Liver (tissue), 9 donors: ENCODE data around the gene CTNNA2. TPM values are rescaled to one million over a fixed set of nuclear protein-coding genes. Genes with fewer than 3 reads are reported as not detected.

ENCODE experiments used
- DNase-seq: peaks from one replicate; pipeline ENCODE4 v3.0.0-alpha.2; 2017; ENCODE audit warnings: low spot score
- H3K27ac ChIP-seq, 2 donors: one replicate each; pipeline ENCODE4 v1.7.0; 2013; ENCODE audit warnings: inconsistent platforms in 2 of 2, low read length in 2 of 2, control low read depth in 1 of 2, low read depth in 1 of 2, mild to moderate bottlenecking in 1 of 2
- H3K27me3 ChIP-seq, 4 donors: one replicate each; pipeline versions ENCODE4 v1.6.1 to v1.7.0; 2013; ENCODE audit warnings: low read length in 3 of 4, inconsistent platforms in 1 of 4, mild to moderate bottlenecking in 1 of 4, moderate library complexity in 1 of 4; ENCODE audit not compliant: control insufficient read depth in 4 of 4, insufficient read depth in 4 of 4
- H3K36me3 ChIP-seq, 4 donors: one replicate each; pipeline versions ENCODE4 v1.6.1 to v1.7.0; 2013; ENCODE audit warnings: low read length in 3 of 4, mild to moderate bottlenecking in 3 of 4, low read depth in 1 of 4, moderate library complexity in 1 of 4; ENCODE audit not compliant: control insufficient read depth in 4 of 4, insufficient read depth in 3 of 4
- H3K4me1 ChIP-seq, 4 donors: one replicate each; pipeline versions ENCODE4 v1.6.1 to v1.7.0; 2013; ENCODE audit warnings: low read length in 3 of 4, mild to moderate bottlenecking in 3 of 4, moderate library complexity in 1 of 4; ENCODE audit not compliant: control insufficient read depth in 4 of 4, insufficient read depth in 4 of 4
- H3K4me3 ChIP-seq, 3 donors: one replicate each; pipeline versions ENCODE4 v1.6.1 to v1.7.0; 2013; ENCODE audit warnings: low read length in 3 of 3, control low read depth in 1 of 3, low read depth in 1 of 3, mild to moderate bottlenecking in 1 of 3
- H3K9ac ChIP-seq, 2 donors: one replicate each; pipeline ENCODE4 v1.7.0; 2013; ENCODE audit warnings: low read length in 2 of 2, mild to moderate bottlenecking in 2 of 2, moderate library complexity in 2 of 2, control low read depth in 1 of 2, low read depth in 1 of 2
- H3K9me3 ChIP-seq, 4 donors: one replicate each; pipeline versions ENCODE4 v1.6.1 to v1.7.0; 2013; ENCODE audit warnings: low read length in 3 of 4; ENCODE audit not compliant: control insufficient read depth in 4 of 4
- CTCF ChIP-seq: fragments of 150-350 bp; IDR thresholded peaks from 2 replicates; pipeline ENCODE4 v1.5.1; 2017; ENCODE audit warnings: improper control_type of control experiment, low read depth, low read length; ENCODE audit not compliant: missing input control
- EGR1 ChIP-seq, 2 donors: IDR thresholded peaks; 2 replicates each; pipeline ENCODE4 v1.6.1; 2016 to 2018; ENCODE audit warnings: antibody characterized with exemption in 2 of 2, low read depth in 2 of 2
- FOXA1 ChIP-seq: IDR thresholded peaks from 2 replicates; pipeline ENCODE4 v1.6.1; 2016; ENCODE audit warnings: antibody characterized with exemption
- FOXA2 ChIP-seq: IDR thresholded peaks from 2 replicates; pipeline ENCODE4 v1.6.1; 2016; ENCODE audit warnings: antibody characterized with exemption
- GABPA ChIP-seq, 2 donors: IDR thresholded peaks in 1 of 2; conservative IDR thresholded peaks in 1 of 2; 2 replicates each; pipeline ENCODE4 v1.6.1; 2016; ENCODE audit warnings: antibody characterized with exemption in 2 of 2, mild to moderate bottlenecking in 1 of 2, moderate library complexity in 1 of 2
- HNF4A ChIP-seq, 2 donors: conservative IDR thresholded peaks; 2 replicates each; pipeline ENCODE4 v1.6.1; 2016; ENCODE audit warnings: antibody characterized with exemption in 2 of 2, mild to moderate bottlenecking in 2 of 2
- HNF4G ChIP-seq: IDR thresholded peaks from 2 replicates; pipeline ENCODE4 v1.6.1; 2016; ENCODE audit warnings: antibody characterized with exemption
- JUND ChIP-seq, 2 donors: IDR thresholded peaks; 2 replicates each; pipeline ENCODE4 v1.6.1; 2016; ENCODE audit warnings: antibody characterized with exemption in 2 of 2
- NR2F2 ChIP-seq: IDR thresholded peaks from 2 replicates; pipeline ENCODE4 v1.6.1; 2016; ENCODE audit warnings: antibody characterized with exemption
- RAD21 ChIP-seq, 2 donors: IDR thresholded peaks; 2 replicates each; pipeline ENCODE4 v1.6.1; 2016; ENCODE audit warnings: antibody characterized with exemption in 2 of 2, mild to moderate bottlenecking in 2 of 2
- RXRA ChIP-seq, 2 donors: IDR thresholded peaks; 2 replicates each; pipeline ENCODE4 v1.6.1; 2017 to 2018; ENCODE audit warnings: antibody characterized with exemption in 2 of 2, mild to moderate bottlenecking in 1 of 2
- SP1 ChIP-seq: IDR thresholded peaks from 2 replicates; pipeline ENCODE4 v1.6.1; 2018; ENCODE audit warnings: antibody characterized with exemption, mild to moderate bottlenecking
- TAF1 ChIP-seq: conservative IDR thresholded peaks from 2 replicates; pipeline ENCODE4 v1.6.1; 2016; ENCODE audit warnings: antibody characterized with exemption, mild to moderate bottlenecking
- YY1 ChIP-seq: IDR thresholded peaks from 2 replicates; pipeline ENCODE4 v1.6.1; 2016; ENCODE audit warnings: antibody characterized with exemption, mild to moderate bottlenecking
- WGBS: extraction: QIAGEN DNeasy Blood & Tissue Kit; methylation state at CpG from one replicate; pipeline ENCODE4 v1.1.7; 2013; 5-methylcytosine and 5-hydroxymethylcytosine counted together
- polyA plus RNA-seq, 2 donors: library from polyadenylated mRNA; stranded (reverse) in 1 of 2; unstranded in 1 of 2; fragments of 200-250 nt in 1 of 2; fragments of >200 nt in 1 of 2; fragmentation: Nextera tagmentation in 1 of 2; extraction: Ambion mirVana in 1 of 2; gene quantifications; one replicate each; pipeline versions ENCODE4 v1.2.1 to v1.2.3, GENCODE V29; 2013 to 2015
- total RNA-seq, 2 donors: library from RNA; depleted of rRNA; stranded (reverse); fragments of >200 nt; gene quantifications; one replicate each; pipeline ENCODE4 v1.2.3, GENCODE V29; 2014
- TF ChIP-seq, protein P1 (sequence below): IDR thresholded peaks from 2 replicates; pipeline ENCODE4 v1.6.1; 2016; ENCODE audit warnings: antibody characterized with exemption
- TF ChIP-seq, protein P2 (sequence below): IDR thresholded peaks from 2 replicates; pipeline ENCODE4 v1.6.1; 2016; ENCODE audit warnings: antibody characterized with exemption
- TF ChIP-seq, protein P3 (sequence below): IDR thresholded peaks from 2 replicates; pipeline ENCODE4 v1.6.1; 2016; ENCODE audit warnings: antibody characterized with exemption
- TF ChIP-seq, protein P4 (sequence below): IDR thresholded peaks from 2 replicates; pipeline ENCODE4 v1.6.1; 2016; ENCODE audit warnings: antibody characterized with exemption, mild to moderate bottlenecking
- donor health status: healthy.
- donor health status: healthy.
- donor health status: healthy.
- donor health status: healthy.
- donor health status: healthy.

Gene CTNNA2
- total and polyA plus RNA-seq, 4 donors: 0.05 TPM; not detected in 3

DNA sequence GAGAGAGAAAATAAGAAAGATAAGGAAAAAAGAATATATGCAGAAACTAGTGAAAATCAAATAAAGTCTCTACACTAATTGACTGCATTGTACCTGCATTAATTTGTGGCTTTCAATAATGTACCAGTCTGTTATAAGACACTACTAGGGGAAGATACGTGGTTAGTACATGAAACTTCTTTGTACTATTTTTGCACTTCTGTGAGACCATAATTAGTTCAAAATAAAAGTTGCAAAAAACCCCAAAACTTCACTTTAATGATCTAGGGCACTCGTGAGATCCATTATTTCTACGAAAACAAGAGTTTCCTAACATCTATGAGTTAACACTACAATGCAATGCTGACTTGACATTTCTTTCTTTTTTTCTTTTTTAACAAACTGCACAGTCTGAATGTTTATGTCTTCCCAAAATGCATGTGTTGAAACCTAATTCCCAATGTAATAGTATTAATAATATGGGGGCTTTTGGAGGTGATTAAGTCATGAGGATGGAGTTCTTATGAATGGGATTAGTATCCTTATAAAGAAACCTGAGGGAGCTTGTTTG is 954.5 kb downstream of the CTNNA2 start:
- H3K36me3 ChIP-seq: no peaks in the 10 kb centered on the region
- H3K27me3 ChIP-seq: no peaks in the 10 kb centered on the region
- H3K4me1 ChIP-seq: no peaks in the 10 kb centered on the region
- no peak overlapping the region for H3K27ac ChIP-seq
- no peak overlapping the region for H3K4me3 ChIP-seq
- no peaks in the 10 kb centered on the region for H3K9me3 ChIP-seq
- no peak for DNase-seq
- TF ChIP-seq JUND (IDR thresholded peaks at IDR 0.05) (no peak), FOXA2 (no peak), SP1 (no peak), GABPA (IDR thresholded peaks at IDR 0.05 in 1 of 2, conservative IDR thresholded peaks at IDR 0.05 in 1 of 2) (no peak), HNF4G (no peak), EGR1 (IDR thresholded peaks at IDR 0.05; ENCODE audit: low read depth in 2 of 2) (no peak)
- TF ChIP-seq, protein P1, sequence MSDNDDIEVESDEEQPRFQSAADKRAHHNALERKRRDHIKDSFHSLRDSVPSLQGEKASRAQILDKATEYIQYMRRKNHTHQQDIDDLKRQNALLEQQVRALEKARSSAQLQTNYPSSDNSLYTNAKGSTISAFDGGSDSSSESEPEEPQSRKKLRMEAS: no peak
- WGBS: 65% methylated on average over 3 of the region's 3 CpGs
- H3K9ac ChIP-seq: no peak overlapping the region

- Histone ChIP-seq H3K36me3 (no peaks in the 10 kb centered on the region), H3K27me3 (no peaks in the 10 kb centered on the region), H3K27ac (no peak overlapping the region), H3K9ac (no peak overlapping the region), H3K4me1 (no peaks in the 10 kb centered on the region), H3K4me3 (no peak overlapping the region), H3K9me3 (no peaks in the 10 kb centered on the region)
- TF ChIP-seq NR2F2 (no peak), CTCF (no peak)
- no peak for DNase-seq
- WGBS: 79% methylated on average over 1 of the region's 1 CpG
These were observed 956.6 kb downstream of the CTNNA2 start for GRCh38 chr2:80469428-80469827.

- Histone ChIP-seq H3K4me1 (no peaks in the 10 kb centered on the region), H3K4me3 (no peak overlapping the region), H3K9ac (no peak overlapping the region), H3K9me3 (no peaks in the 10 kb centered on the region), H3K27ac (no peak overlapping the region), H3K36me3 (no peaks in the 10 kb centered on the region), H3K27me3 (no peaks in the 10 kb centered on the region)
- no peak for DNase-seq
- 51% methylated on average over 5 of the region's 5 CpGs for WGBS
- TF ChIP-seq TAF1: no peak
- TF ChIP-seq SP1: no peak
- no peak for TF ChIP-seq HNF4A (conservative IDR thresholded peaks at IDR 0.05)
- TF ChIP-seq RXRA (IDR thresholded peaks at IDR 0.05): no peak
- TF ChIP-seq, protein P2, sequence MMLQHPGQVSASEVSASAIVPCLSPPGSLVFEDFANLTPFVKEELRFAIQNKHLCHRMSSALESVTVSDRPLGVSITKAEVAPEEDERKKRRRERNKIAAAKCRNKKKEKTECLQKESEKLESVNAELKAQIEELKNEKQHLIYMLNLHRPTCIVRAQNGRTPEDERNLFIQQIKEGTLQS: no peak
- TF ChIP-seq FOXA1: no peak
- no peak for TF ChIP-seq CTCF
- TF ChIP-seq, protein P3, sequence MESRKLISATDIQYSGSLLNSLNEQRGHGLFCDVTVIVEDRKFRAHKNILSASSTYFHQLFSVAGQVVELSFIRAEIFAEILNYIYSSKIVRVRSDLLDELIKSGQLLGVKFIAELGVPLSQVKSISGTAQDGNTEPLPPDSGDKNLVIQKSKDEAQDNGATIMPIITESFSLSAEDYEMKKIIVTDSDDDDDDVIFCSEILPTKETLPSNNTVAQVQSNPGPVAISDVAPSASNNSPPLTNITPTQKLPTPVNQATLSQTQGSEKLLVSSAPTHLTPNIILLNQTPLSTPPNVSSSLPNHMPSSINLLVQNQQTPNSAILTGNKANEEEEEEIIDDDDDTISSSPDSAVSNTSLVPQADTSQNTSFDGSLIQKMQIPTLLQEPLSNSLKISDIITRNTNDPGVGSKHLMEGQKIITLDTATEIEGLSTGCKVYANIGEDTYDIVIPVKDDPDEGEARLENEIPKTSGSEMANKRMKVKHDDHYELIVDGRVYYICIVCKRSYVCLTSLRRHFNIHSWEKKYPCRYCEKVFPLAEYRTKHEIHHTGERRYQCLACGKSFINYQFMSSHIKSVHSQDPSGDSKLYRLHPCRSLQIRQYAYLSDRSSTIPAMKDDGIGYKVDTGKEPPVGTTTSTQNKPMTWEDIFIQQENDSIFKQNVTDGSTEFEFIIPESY: no peak
- TF ChIP-seq GABPA (IDR thresholded peaks at IDR 0.05 in 1 of 2, conservative IDR thresholded peaks at IDR 0.05 in 1 of 2): no peak
- no peak for TF ChIP-seq YY1
- no peak for TF ChIP-seq HNF4G
- TF ChIP-seq RAD21 (IDR thresholded peaks at IDR 0.05): no peak
- TF ChIP-seq, protein P4, sequence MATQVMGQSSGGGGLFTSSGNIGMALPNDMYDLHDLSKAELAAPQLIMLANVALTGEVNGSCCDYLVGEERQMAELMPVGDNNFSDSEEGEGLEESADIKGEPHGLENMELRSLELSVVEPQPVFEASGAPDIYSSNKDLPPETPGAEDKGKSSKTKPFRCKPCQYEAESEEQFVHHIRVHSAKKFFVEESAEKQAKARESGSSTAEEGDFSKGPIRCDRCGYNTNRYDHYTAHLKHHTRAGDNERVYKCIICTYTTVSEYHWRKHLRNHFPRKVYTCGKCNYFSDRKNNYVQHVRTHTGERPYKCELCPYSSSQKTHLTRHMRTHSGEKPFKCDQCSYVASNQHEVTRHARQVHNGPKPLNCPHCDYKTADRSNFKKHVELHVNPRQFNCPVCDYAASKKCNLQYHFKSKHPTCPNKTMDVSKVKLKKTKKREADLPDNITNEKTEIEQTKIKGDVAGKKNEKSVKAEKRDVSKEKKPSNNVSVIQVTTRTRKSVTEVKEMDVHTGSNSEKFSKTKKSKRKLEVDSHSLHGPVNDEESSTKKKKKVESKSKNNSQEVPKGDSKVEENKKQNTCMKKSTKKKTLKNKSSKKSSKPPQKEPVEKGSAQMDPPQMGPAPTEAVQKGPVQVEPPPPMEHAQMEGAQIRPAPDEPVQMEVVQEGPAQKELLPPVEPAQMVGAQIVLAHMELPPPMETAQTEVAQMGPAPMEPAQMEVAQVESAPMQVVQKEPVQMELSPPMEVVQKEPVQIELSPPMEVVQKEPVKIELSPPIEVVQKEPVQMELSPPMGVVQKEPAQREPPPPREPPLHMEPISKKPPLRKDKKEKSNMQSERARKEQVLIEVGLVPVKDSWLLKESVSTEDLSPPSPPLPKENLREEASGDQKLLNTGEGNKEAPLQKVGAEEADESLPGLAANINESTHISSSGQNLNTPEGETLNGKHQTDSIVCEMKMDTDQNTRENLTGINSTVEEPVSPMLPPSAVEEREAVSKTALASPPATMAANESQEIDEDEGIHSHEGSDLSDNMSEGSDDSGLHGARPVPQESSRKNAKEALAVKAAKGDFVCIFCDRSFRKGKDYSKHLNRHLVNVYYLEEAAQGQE: no peak
- no peak for TF ChIP-seq EGR1 (IDR thresholded peaks at IDR 0.05; ENCODE audit: low read depth in 2 of 2)
- TF ChIP-seq, protein P1: no peak
- TF ChIP-seq FOXA2: no peak
These were observed 960.2 kb downstream of the CTNNA2 start for GRCh38 chr2:80473069-80473468.
